Stimulated activated CD4-positive, alpha-beta T cell treated with anti-CD3 and anti-CD28 coated beads, Interleukin-15, amount 100 ng/mL, for 24 hours (primary cell): ENCODE measurements around the gene PYROXD2.
"Not testable (repeated sequence)": the region's sequence is repeated elsewhere in the genome, so short reads cannot be mapped to it uniquely, and the experiment has no call there.

Source experiments
- DNase-seq: peaks from one replicate; pipeline ENCODE4 v3.0.0-alpha.2; 2020

PYROXD2 gene

GRCh38 chr10:98363220-98363619 is 51.8 kb downstream of the PYROXD2 start:
- DNase-seq: no peak

- DNase-seq: peak; percentile 55
Measured at GRCh38 chr10:98361131-98362025, 53.6 kb downstream of the PYROXD2 start.

- DNase-seq: no peak
Measured at GRCh38 chr10:98357194-98357822, 57.7 kb downstream of the PYROXD2 start.

- DNase-seq: no peak
Measured at GRCh38 chr10:98354491-98354890, 60.5 kb downstream of the PYROXD2 start.

GRCh38 chr10:98353170-98353569 is 61.8 kb downstream of the PYROXD2 start:
- DNase-seq: no peak

GRCh38 chr10:98351831-98352402 is 63.1 kb downstream of the PYROXD2 start:
- no peak for DNase-seq

- DNase-seq: no peak
Measured at GRCh38 chr10:98349508-98349922, 65.5 kb downstream of the PYROXD2 start.

- no peak for DNase-seq
Measured at GRCh38 chr10:98346847-98347246, 68.1 kb downstream of the PYROXD2 start.

- DNase-seq: no peak
Measured at GRCh38 chr10:98344589-98345038, 70.4 kb downstream of the PYROXD2 start.

GRCh38 chr10:98341701-98342100 is 73.3 kb downstream of the PYROXD2 start:
- DNase-seq: not testable (repeated sequence)

- DNase-seq: no peak
Measured at GRCh38 chr10:98340940-98341310, 74.1 kb downstream of the PYROXD2 start.

GRCh38 chr10:98340261-98340939 is 74.6 kb downstream of the PYROXD2 start:
- no peak for DNase-seq

- no peak for DNase-seq
Measured at GRCh38 chr10:98339799-98340198, 75.2 kb downstream of the PYROXD2 start.

- DNase-seq: no peak
Measured at GRCh38 chr10:98338896-98339295, 76.1 kb downstream of the PYROXD2 start.

- DNase-seq: no peak
Measured at GRCh38 chr10:98338318-98338717, 76.7 kb downstream of the PYROXD2 start.

GRCh38 chr10:98337484-98337883 is 77.5 kb downstream of the PYROXD2 start:
- DNase-seq: no peak
